Gastroesophageal sphincter (tissue), 3 donors: Measurements from ENCODE around the gene AOX1.

Source experiments
- CTCF ChIP-seq, 4 experiments: fragments of 200-600 bp in 2 of 4; fragments of 450-650 bp in 2 of 4; sonication (generic) in 1 of 4; IDR thresholded peaks; one replicate each; pipeline ENCODE4 v1.5.1; 2017 to 2019; ENCODE audit warnings: antibody characterized with exemption in 4 of 4, mild to moderate bottlenecking in 2 of 4, moderate library complexity in 2 of 4
- POLR2A ChIP-seq, 2 donors: fragments of 450-650 bp; IDR thresholded peaks; one replicate each; pipeline ENCODE4 v1.6.1; 2017; ENCODE audit warnings: antibody characterized with exemption in 2 of 2, mild to moderate bottlenecking in 2 of 2, moderate library complexity in 1 of 2
- POLR2AphosphoS5 ChIP-seq: sonication (generic); formaldehyde crosslinking; IDR thresholded peaks from one replicate; pipeline ENCODE4 v1.6.1; 2017; ENCODE audit warnings: antibody characterized with exemption

GRCh38 chr2:200658278-200658864 lies 72.6 kb downstream of the AOX1 start:
- TF ChIP-seq CTCF (IDR thresholded peaks at IDR 0.05) = no peak
- no peak for TF ChIP-seq POLR2A (IDR thresholded peaks at IDR 0.05)
- TF ChIP-seq POLR2AphosphoS5 = no peak
